ENCODE results near the gene AGA.
A peak's percentile ranks its signal among the peaks of the same experiment; 100 is the strongest.

Gene AGA

GRCh38 chr4:177464026-177464425 is 21.8 kb upstream of the AGA start:
- peak; percentile 49; the same call in 1 of the 3 replicates for ATAC-seq
- no peak for TF ChIP-seq PPARA (CRISPR knock-in tag; IDR thresholded peaks at IDR 0.05; ENCODE audit: borderline replicate concordance)
- TF ChIP-seq CREB5 (CRISPR knock-in tag; IDR thresholded peaks at IDR 0.05; ENCODE audit: low read depth) = no peak
- no peak for TF ChIP-seq POU6F1 (CRISPR knock-in tag; IDR thresholded peaks at IDR 0.05; ENCODE audit: borderline replicate concordance, low read depth)
- TF ChIP-seq PATZ1 (CRISPR knock-in tag; IDR thresholded peaks at IDR 0.05; ENCODE audit: borderline replicate concordance) = no peak
- no peak for TF ChIP-seq CSRNP3 (CRISPR knock-in tag; IDR thresholded peaks at IDR 0.05)
- no peak for TF ChIP-seq TOX (CRISPR knock-in tag; IDR thresholded peaks at IDR 0.05; ENCODE audit: borderline replicate concordance)
- no peak for TF ChIP-seq ESRRG (CRISPR knock-in tag; IDR thresholded peaks at IDR 0.05)
- TF ChIP-seq SNAI2 (CRISPR knock-in tag; IDR thresholded peaks at IDR 0.05) = no peak
- TF ChIP-seq ZNF70 (CRISPR knock-in tag; IDR thresholded peaks at IDR 0.05) = no peak
- TF ChIP-seq OSR1 (CRISPR knock-in tag; IDR thresholded peaks at IDR 0.05) = no peak
- no peak for TF ChIP-seq TCF4 (CRISPR knock-in tag; IDR thresholded peaks at IDR 0.05; ENCODE audit: borderline replicate concordance)
- no peak for TF ChIP-seq ZC3H10 (CRISPR knock-in tag; IDR thresholded peaks at IDR 0.05)
- no peak for TF ChIP-seq BACH2 (CRISPR knock-in tag; IDR thresholded peaks at IDR 0.05; ENCODE audit: borderline replicate concordance)
- no peak for TF ChIP-seq ZNF8 (CRISPR knock-in tag; IDR thresholded peaks at IDR 0.05)
- no peak for TF ChIP-seq ZNF565 (CRISPR knock-in tag; conservative IDR thresholded peaks at IDR 0.05; ENCODE audit: low read depth)
- no peak for TF ChIP-seq CSDC2 (CRISPR knock-in tag; IDR thresholded peaks at IDR 0.05)
- TF ChIP-seq GLIS3 (CRISPR knock-in tag; IDR thresholded peaks at IDR 0.05) = no peak
- no peak for TF ChIP-seq ZFP30 (CRISPR knock-in tag; IDR thresholded peaks at IDR 0.05)
- TF ChIP-seq RARB (CRISPR knock-in tag; IDR thresholded peaks at IDR 0.05) = no peak

- TF ChIP-seq POU6F1 (CRISPR knock-in tag; IDR thresholded peaks at IDR 0.05; ENCODE audit: borderline replicate concordance, low read depth) (no peak), ZNF565 (CRISPR knock-in tag; conservative IDR thresholded peaks at IDR 0.05; ENCODE audit: low read depth) (no peak), CSRNP3 (CRISPR knock-in tag; IDR thresholded peaks at IDR 0.05) (no peak), ZC3H10 (CRISPR knock-in tag; IDR thresholded peaks at IDR 0.05) (no peak), ISL1 (CRISPR knock-in tag; IDR thresholded peaks at IDR 0.05) (no peak), PPARA (CRISPR knock-in tag; IDR thresholded peaks at IDR 0.05; ENCODE audit: borderline replicate concordance) (no peak), ZFP30 (CRISPR knock-in tag; IDR thresholded peaks at IDR 0.05) (no peak), ARNTL (CRISPR knock-in tag; IDR thresholded peaks at IDR 0.05; ENCODE audit: borderline replicate concordance, low read depth) (no peak)
- ATAC-seq = no peak
Observed at GRCh38 chr4:177461606-177462005, 19.4 kb upstream of the AGA start.

- TF ChIP-seq ESRRG (CRISPR knock-in tag; IDR thresholded peaks at IDR 0.05) = no peak
- ATAC-seq = no peak
Observed at GRCh38 chr4:177460460-177460859, 18.2 kb upstream of the AGA start.
